GM10266 (cell line): ENCODE results near the gene SENP5.

Source experiments
- DNase-seq: peaks from one replicate; pipeline ENCODE4 v3.0.0; 2012; ENCODE audit errors: extremely low spot score
- CTCF ChIP-seq: IDR thresholded peaks from 2 replicates; pipeline ENCODE4 v1.5.1; 2012; ENCODE audit warnings: mild to moderate bottlenecking, low read depth; ENCODE audit not compliant: control insufficient read depth, insufficient read depth; ENCODE audit errors: missing control alignments

SENP5 gene

GRCh38 chr3:196896229-196896628 is 28.5 kb downstream of the SENP5 start:
- DNase-seq: no peak
- no peak for TF ChIP-seq CTCF

DNA sequence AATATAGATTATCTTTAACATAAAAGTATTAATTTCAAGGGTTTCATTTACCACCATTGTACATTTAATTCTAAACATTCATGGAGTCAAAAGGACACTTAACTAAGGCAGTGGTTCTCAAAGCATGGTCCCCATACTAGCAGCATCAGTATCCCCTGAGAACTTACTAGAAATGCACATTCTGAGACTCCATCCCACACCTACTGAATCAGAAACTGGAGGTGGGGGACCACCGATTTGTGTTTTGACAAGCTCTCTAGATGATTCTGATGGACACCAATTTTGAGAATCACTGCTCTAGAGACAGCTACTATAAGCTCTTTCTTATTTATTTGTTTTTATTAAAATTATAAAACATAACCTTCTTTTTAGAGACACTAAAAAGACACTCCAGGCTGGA is 34.0 kb downstream of the SENP5 start:
- no peak for TF ChIP-seq CTCF
- DNase-seq: no peak

GRCh38 chr3:196902296-196902695 is 34.6 kb downstream of the SENP5 start:
- TF ChIP-seq CTCF: no peak
- DNase-seq: no peak

GRCh38 chr3:196903740-196904139 is 36.0 kb downstream of the SENP5 start:
- no peak for DNase-seq
- TF ChIP-seq CTCF: no peak

DNA sequence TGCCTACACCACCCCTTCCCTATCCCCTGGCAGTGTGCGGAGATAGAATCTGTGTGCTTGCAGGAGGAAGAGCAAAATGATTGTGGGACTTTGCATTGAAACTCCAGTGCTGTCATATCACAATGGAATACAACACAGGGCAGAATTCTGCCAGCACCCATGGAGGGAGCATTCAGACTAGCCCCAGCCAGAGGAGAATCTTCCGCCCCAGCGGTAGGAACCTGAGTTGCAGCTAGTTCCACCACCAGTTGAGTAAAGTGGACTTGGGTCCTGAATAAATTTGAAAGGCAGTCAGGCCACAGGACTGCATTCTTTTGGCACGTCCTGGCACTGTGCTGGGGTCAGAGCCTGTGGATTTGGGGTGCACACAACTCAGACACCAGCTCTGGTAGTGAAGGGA is 47.1 kb downstream of the SENP5 start:
- TF ChIP-seq CTCF: no peak
- DNase-seq: no peak

DNA sequence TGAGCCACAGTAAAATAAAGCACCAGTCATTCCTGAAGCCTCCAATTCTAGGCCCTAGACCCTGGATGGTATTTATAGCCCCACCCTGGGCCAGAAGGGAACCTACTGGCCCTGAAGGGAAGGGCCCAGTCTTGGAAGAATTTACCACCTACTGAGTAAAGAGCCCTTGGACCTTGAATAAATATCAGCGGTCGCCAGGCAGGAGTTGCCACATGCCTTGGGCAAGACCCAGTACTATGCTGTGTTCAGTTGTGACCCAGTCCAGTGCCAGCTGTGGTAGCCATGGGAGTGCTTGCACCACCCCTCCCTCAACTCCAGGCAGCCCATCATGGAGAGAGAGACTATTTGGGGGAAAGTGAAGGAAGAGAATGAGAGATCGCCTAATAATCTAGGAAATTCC is 47.7 kb downstream of the SENP5 start:
- no peak for TF ChIP-seq CTCF
- DNase-seq: no peak

- no peak for TF ChIP-seq CTCF
- no peak for DNase-seq
Observed at GRCh38 chr3:196916221-196916620, 48.5 kb downstream of the SENP5 start.
